ENCODE measurements around the gene C12orf75.
A peak's percentile ranks its signal among the peaks of the same experiment; 100 is the strongest.

C12orf75 gene

DNA sequence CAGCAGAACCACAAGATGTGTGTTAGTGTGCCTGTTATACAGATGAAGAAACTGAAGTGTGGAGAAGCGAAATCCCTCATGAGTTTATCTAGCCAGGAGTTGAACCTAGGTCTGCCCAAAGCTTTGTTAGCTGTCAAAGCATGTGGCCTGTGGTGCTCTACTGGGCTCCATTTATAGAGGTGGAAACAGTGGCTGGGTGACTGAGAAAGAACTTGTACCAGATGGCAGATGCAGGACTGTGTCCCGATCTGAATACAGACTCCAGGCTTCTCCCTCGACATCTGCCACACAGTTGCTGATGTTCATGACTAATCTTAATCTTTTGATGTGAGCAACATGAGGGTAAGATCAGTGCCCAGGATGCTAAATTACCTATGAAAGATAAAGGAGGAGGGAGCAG, 89.1 kb downstream of the C12orf75 start:
- H3K9me3 ChIP-seq (ENCODE audit: control insufficient read depth, insufficient read depth, low read depth, low read length), result no peaks in the 10 kb centered on the region
- ChIA-PET POLR2A (no interaction called here), CTCF (interaction anchor here (0.6 to 4.8 kb wide), 9 partner anchors 10 to 808 kb away, joined by 3 to 55 read pairs (median 6); partner anchors contain the start of gene NUAK1)
- no peak overlapping the region for H3K4me3 ChIP-seq (ENCODE audit: low read depth, low read length)
- TF ChIP-seq ZNF132 (tag by site-specific recombination; IDR thresholded peaks at IDR 0.05; ENCODE audit: borderline replicate concordance), result no peak
- TF ChIP-seq, protein P1, sequence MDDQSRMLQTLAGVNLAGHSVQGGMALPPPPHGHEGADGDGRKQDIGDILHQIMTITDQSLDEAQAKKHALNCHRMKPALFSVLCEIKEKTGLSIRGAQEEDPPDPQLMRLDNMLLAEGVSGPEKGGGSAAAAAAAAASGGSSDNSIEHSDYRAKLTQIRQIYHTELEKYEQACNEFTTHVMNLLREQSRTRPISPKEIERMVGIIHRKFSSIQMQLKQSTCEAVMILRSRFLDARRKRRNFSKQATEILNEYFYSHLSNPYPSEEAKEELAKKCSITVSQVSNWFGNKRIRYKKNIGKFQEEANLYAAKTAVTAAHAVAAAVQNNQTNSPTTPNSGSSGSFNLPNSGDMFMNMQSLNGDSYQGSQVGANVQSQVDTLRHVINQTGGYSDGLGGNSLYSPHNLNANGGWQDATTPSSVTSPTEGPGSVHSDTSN (CRISPR knock-in tag; IDR thresholded peaks at IDR 0.05), result no peak
- H3K27ac ChIP-seq (ENCODE audit: extremely low read depth, low read depth, low read length), result no peak overlapping the region
- H3K36me3 ChIP-seq (ENCODE audit: control insufficient read depth in 2 of 2, insufficient read depth in 1 of 2, low read length in 2 of 2), result no peaks in the 10 kb centered on the region
- no peaks in the 10 kb centered on the region for H3K4me1 ChIP-seq (ENCODE audit: control insufficient read depth, insufficient read depth, low read length)

DNA sequence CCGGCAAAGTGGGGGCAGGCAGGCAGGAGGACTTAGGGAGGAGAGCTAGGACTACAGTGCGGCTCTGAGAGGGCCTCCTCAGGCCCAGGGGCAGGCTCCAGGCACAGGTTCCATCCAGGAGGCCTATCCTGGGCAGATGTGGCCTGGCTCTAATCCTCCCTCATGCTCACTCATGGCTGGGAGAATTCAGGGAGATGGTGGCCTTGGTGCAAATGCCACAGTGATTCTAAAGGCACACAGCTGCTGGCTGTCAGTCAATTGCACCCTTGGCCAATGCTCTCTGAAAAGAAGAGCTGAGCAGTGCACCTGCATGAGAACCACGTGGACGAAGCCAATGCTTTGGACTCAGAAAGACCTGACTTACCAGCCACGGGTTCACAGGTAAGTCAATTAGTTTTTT, 89.6 kb downstream of the C12orf75 start:
- no peak overlapping the region for H3K4me3 ChIP-seq (ENCODE audit: low read depth, low read length)
- TF ChIP-seq, protein P2, sequence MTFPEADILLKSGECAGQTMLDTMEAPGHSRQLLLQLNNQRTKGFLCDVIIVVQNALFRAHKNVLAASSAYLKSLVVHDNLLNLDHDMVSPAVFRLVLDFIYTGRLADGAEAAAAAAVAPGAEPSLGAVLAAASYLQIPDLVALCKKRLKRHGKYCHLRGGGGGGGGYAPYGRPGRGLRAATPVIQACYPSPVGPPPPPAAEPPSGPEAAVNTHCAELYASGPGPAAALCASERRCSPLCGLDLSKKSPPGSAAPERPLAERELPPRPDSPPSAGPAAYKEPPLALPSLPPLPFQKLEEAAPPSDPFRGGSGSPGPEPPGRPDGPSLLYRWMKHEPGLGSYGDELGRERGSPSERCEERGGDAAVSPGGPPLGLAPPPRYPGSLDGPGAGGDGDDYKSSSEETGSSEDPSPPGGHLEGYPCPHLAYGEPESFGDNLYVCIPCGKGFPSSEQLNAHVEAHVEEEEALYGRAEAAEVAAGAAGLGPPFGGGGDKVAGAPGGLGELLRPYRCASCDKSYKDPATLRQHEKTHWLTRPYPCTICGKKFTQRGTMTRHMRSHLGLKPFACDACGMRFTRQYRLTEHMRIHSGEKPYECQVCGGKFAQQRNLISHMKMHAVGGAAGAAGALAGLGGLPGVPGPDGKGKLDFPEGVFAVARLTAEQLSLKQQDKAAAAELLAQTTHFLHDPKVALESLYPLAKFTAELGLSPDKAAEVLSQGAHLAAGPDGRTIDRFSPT (tag by site-specific recombination; IDR thresholded peaks at IDR 0.05), result no peak
- no peak for TF ChIP-seq SALL2 (tag by site-specific recombination; IDR thresholded peaks at IDR 0.05; ENCODE audit: borderline replicate concordance)
- no peak for TF ChIP-seq ZBTB1 (tag by site-specific recombination; IDR thresholded peaks at IDR 0.05)
- H3K36me3 ChIP-seq (ENCODE audit: control insufficient read depth in 2 of 2, insufficient read depth in 1 of 2, low read length in 2 of 2), result no peaks in the 10 kb centered on the region
- H3K27ac ChIP-seq (ENCODE audit: extremely low read depth, low read depth, low read length), result no peak overlapping the region
- H3K9me3 ChIP-seq (ENCODE audit: control insufficient read depth, insufficient read depth, low read depth, low read length), result no peaks in the 10 kb centered on the region
- no peaks in the 10 kb centered on the region for H3K4me1 ChIP-seq (ENCODE audit: control insufficient read depth, insufficient read depth, low read length)
- ChIA-PET POLR2A (no interaction called here), CTCF (interaction anchor here (0.5 to 4.8 kb wide), 38 partner anchors 12 to 863 kb away, joined by 3 to 55 read pairs (median 3); partner anchors contain the start of gene NUAK1)

DNA sequence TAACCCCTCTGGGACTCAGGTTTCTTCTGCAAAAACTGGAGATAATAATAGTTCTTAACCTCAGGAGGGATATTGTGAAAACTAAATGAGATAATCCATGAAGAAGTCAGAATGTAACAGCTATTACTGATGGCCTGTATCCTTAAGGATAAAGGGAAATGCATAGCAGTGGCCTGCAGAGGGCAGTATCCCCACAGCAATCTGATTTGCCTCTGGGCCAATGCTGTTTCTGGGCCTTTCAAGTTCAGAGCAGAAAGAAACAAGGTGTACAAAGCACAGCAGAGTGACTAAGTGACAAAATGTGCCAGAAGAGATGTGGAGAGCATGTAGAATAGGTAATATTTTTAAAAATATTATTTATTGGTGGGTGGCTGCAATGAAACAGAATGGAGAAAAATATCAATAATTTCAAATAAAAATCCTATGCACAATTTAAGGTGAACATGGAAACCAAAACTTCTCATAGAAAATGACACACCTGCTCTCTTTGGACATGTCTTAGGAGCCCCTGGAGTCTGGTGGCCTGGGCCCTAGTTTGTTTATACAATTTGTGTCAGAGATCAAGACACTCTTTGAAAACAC, 90.3 kb downstream of the C12orf75 start:
- Histone ChIP-seq H3K36me3 (ENCODE audit: control insufficient read depth in 2 of 2, insufficient read depth in 1 of 2, low read length in 2 of 2) (no peaks in the 10 kb centered on the region), H3K27ac (ENCODE audit: extremely low read depth, low read depth, low read length) (no peak overlapping the region), H3K9me3 (ENCODE audit: control insufficient read depth, insufficient read depth, low read depth, low read length) (no peaks in the 10 kb centered on the region), H3K4me3 (ENCODE audit: low read depth, low read length) (no peak overlapping the region), H3K4me1 (ENCODE audit: control insufficient read depth, insufficient read depth, low read length) (no peaks in the 10 kb centered on the region)
- CTCF ChIA-PET, result interaction anchor here (0.5 to 4.8 kb wide), 41 partner anchors 16 to 1621 kb away, joined by 3 to 55 read pairs (median 3); partner anchors contain the start of gene NUAK1
- POLR2A ChIA-PET, result no interaction called here
- TF ChIP-seq GFI1B (tag by site-specific recombination; IDR thresholded peaks at IDR 0.05) (no peak), ZNF654 (tag by site-specific recombination; IDR thresholded peaks at IDR 0.05; ENCODE audit: low read depth) (peak; percentile 91), ZNF335 (tag by site-specific recombination; conservative IDR thresholded peaks at IDR 0.05) (no peak), ZNF350 (tag by site-specific recombination; IDR thresholded peaks at IDR 0.05) (no peak), ZNF768 (tag by site-specific recombination; IDR thresholded peaks at IDR 0.05) (peak; percentile 97), ZSCAN16 (tag by site-specific recombination; IDR thresholded peaks at IDR 0.05) (no peak), OVOL3 (tag by site-specific recombination; IDR thresholded peaks at IDR 0.05) (no peak), MEIS1 (CRISPR knock-in tag; IDR thresholded peaks at IDR 0.05; ENCODE audit: borderline replicate concordance) (no peak), ZNF660 (tag by site-specific recombination; IDR thresholded peaks at IDR 0.05) (peak; percentile 80), ZNF510 (tag by site-specific recombination; IDR thresholded peaks at IDR 0.05; ENCODE audit: insufficient replicate concordance) (no peak), ZNF585B (tag by site-specific recombination; IDR thresholded peaks at IDR 0.05) (peak; percentile 73), SP7 (tag by site-specific recombination; IDR thresholded peaks at IDR 0.05) (0 out of 2 replicates have a peak, but pooled peaks have one; percentile 20), TCF7L2 (IDR thresholded peaks at IDR 0.05; ENCODE audit: borderline replicate concordance, low read depth, low read length) (no peak), IKZF3 (tag by site-specific recombination; IDR thresholded peaks at IDR 0.05) (no peak)
- TF ChIP-seq, protein P3, sequence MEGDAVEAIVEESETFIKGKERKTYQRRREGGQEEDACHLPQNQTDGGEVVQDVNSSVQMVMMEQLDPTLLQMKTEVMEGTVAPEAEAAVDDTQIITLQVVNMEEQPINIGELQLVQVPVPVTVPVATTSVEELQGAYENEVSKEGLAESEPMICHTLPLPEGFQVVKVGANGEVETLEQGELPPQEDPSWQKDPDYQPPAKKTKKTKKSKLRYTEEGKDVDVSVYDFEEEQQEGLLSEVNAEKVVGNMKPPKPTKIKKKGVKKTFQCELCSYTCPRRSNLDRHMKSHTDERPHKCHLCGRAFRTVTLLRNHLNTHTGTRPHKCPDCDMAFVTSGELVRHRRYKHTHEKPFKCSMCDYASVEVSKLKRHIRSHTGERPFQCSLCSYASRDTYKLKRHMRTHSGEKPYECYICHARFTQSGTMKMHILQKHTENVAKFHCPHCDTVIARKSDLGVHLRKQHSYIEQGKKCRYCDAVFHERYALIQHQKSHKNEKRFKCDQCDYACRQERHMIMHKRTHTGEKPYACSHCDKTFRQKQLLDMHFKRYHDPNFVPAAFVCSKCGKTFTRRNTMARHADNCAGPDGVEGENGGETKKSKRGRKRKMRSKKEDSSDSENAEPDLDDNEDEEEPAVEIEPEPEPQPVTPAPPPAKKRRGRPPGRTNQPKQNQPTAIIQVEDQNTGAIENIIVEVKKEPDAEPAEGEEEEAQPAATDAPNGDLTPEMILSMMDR (tag by site-specific recombination; IDR thresholded peaks at IDR 0.05), result peak; percentile 60; the same call in 1 of the 2 replicates
- TF ChIP-seq, protein P4, sequence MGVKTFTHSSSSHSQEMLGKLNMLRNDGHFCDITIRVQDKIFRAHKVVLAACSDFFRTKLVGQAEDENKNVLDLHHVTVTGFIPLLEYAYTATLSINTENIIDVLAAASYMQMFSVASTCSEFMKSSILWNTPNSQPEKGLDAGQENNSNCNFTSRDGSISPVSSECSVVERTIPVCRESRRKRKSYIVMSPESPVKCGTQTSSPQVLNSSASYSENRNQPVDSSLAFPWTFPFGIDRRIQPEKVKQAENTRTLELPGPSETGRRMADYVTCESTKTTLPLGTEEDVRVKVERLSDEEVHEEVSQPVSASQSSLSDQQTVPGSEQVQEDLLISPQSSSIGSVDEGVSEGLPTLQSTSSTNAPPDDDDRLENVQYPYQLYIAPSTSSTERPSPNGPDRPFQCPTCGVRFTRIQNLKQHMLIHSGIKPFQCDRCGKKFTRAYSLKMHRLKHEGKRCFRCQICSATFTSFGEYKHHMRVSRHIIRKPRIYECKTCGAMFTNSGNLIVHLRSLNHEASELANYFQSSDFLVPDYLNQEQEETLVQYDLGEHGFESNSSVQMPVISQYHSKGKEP (tag by site-specific recombination; IDR thresholded peaks at IDR 0.05), result no peak
- TF ChIP-seq, protein P5, sequence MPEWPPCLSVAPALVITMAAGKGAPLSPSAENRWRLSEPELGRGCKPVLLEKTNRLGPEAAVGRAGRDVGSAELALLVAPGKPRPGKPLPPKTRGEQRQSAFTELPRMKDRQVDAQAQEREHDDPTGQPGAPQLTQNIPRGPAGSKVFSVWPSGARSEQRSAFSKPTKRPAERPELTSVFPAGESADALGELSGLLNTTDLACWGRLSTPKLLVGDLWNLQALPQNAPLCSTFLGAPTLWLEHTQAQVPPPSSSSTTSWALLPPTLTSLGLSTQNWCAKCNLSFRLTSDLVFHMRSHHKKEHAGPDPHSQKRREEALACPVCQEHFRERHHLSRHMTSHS (tag by site-specific recombination; IDR thresholded peaks at IDR 0.05), result no peak
